Glomerular visceral epithelial cell (primary cell): ENCODE results near the gene PGBD1.

ENCODE experiments used
- DNase-seq: peaks from one replicate; pipeline ENCODE4 v3.0.0-alpha.2; 2016; ENCODE audit errors: extremely low spot score

PGBD1 gene

DNA sequence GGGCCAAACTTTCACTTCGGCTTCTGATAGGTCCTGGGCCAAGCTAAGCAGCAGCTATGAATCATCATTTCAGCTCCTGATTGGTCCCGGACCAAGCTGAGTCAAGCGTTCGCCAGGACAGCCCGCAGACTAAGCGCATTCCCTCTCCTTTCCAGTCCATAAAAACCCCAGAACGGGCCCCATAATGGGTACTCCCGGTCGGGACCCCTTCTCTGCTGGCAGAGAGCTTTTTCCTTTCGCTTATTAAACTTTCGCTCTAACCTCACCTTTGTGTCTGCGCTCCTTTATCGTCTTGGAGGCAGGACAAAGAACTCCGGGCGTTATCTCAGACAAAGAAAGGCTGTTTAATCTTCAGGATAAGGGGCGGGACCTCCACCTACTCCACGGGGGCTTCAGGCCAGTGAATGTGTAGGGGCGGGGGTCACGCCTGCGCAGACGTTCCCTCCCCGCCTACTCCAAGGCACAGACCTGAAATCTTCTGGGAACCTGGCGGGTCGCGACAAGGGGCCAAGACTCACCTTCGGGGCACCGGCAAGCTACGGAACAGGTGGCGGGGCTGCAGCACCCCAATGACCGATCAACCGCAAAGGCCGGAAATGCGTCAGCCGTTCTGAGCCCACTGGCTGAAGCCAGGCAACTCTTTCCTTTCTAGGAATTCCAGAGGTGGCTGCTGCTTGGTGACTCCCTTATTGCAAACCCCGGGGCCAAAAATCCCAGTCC, 54.4 kb downstream of the PGBD1 start, which contains the start of gene ZSCAN31:
ZSCAN31 (minus strand) TSS at position 585 of the 720 bp plus-strand sequence. CDS start 6,465 bp downstream, outside the sequence.
- peak; percentile 98 for DNase-seq

DNA sequence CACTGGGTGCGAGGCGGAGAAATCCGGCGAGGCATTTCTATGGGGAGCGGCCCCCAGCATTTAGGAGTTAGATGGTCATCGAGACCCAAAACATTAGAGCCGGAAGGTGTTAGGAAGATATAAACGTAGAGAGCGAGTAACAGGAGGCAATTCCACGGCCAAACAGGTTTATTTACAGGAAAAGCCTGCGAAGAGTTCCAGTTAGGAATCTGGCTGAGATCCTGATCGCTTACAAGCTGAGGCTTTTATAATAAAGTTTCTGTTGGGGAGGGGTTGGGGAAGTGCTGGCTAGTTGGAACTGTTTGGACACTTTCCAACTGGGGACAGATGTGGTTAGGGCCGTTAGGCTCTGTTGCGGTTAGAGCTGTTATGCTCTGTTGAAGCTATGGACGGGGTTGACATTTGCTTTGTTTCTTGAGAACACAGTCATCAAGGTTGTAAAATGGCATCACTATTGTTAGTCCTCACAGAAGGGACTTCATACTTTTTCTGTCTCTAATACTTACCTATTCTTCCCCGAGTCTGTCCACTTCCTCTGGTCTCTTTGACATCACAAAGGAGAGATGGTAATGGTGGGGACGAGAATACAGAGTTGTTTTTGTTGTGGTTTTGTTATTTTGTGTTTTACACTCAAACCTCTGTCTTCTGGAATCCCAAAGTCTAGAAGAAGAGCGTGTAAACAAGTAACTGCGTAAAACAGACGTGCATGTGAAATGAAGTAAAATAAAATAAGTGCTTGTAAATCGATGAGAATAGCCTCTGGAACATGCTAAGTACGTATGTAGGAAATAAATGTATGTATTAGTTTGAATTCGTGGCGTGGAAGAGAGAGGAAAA, 55.1 kb downstream of the PGBD1 start:
- peak; percentile 83 for DNase-seq

DNA sequence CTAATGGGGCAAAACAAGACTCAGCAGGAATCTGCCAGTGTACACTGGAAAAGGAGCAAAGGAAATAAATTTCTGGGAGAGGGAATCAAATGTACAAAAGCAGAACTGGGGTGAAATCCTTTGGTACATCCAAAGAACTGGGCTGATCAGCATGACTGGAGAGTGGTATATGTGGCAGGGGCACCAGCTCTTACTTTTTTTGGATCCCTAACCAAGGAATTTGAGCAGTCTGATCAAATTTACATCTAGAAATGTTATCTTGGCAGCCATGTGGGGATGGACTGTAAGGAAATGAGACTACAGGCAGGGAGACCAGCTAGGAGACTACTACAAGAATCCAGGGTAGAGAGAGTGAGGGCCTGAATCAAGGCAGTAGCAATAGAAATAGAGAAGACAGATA, 55.7 kb downstream of the PGBD1 start:
- no peak for DNase-seq

DNA sequence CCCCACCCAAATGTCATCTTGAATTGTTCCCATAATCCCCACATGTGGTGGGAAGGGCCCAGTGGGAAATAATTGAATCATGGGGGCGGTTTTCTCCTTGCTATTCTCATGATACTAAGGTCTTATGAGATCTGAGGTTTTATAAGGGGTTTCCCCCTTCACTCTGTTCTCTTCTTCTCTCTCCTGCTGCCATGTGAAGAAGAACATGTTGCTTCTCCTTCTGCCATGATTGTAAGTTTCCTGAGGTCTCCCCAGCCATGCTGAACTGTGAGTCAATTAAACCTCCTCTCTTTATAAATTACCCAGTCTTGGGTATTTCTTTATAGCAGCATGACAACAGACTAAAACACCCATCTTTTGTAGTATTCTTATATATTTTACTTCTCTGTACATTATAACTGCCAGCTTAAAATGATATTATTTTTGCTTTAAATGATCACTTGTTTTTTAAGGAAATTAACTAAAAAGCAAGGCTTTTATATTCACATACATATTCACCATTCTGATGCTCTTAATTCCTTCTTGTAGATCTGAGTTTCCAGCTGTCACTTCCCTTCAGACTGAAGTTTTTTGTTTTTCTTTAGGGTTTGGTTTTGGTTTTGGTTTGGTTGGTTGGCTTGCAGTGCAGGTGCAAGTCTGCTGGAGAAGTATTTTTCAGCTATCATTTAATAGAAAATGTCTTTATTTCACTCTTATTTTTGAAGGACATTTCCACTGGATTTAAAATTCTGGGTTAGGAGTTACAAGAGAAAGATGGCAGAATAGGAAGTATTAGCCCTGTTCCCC, 59.1 kb downstream of the PGBD1 start:
- DNase-seq: no peak

DNA sequence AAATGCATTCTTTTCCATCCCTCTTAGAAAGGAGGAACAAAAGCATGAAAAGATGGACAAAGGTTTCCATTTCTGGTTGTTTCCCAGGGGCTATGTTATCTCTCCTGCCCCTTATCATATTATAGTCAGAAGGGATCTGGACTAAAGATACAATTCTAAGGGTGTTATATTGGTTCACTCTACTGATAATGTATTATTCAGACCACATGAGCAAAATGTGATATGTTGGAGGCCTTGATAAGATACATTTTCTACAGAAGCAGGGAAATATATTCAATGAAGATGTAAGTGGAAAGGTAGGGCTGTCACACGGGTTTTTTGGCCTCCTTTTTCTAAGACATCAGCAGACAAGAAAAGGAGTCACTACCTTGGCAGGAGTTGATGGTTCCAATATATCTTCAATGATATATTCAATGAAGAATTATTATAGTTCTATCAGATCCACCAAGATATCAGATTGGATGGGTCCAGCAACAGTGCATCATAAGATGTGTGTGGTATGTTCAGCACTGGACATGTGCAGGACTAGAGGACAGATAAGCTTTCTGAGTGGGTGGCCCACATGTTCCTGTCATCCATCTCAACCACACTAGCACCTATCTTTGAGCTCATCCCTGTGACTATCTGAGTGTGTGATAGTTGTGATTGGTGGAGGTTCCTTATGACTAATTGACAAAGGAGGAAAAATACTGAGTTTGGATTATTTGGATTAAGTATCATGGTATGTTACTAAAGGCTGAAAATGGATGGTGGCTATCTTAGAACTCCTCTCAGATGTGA, 62.7 kb downstream of the PGBD1 start:
- no peak for DNase-seq

DNA sequence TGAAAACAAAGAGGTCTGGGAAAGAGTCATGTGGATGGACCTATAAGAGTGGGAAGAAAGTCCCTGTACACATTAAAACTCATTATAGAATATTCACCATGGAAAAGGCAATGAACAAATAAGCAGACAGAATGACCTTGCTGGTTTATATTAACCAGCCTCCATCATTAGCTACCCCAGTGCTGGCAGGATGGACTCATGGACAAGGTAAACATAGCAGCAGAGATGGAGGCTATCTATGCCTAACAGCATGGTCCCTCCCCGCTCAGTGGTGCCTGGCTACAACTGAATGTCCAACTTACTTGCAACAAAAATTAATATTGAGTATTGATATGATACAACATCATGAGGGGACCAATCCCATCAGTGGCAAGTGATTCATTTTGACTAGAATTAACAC, 63.8 kb downstream of the PGBD1 start:
- DNase-seq: no peak

DNA sequence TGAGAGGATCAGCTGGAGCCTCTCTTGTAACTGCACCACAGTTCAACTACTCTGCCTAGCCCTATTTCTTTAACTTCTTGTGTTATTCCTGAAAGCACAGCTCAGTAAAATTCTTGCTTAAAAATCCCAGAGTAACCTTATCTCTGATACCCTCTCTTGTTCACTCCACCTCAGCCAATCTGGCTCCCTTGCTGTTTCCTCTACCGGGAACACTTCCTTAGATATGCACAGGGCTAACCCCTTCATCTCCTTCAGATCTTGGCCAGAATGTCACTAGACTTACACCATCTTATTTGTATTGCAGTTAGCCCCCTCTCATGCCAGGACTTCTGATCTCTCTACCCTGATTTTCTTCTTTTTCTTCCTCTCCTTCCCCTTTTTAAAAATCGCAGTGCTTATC, 65.7 kb downstream of the PGBD1 start:
- no peak for DNase-seq

DNA sequence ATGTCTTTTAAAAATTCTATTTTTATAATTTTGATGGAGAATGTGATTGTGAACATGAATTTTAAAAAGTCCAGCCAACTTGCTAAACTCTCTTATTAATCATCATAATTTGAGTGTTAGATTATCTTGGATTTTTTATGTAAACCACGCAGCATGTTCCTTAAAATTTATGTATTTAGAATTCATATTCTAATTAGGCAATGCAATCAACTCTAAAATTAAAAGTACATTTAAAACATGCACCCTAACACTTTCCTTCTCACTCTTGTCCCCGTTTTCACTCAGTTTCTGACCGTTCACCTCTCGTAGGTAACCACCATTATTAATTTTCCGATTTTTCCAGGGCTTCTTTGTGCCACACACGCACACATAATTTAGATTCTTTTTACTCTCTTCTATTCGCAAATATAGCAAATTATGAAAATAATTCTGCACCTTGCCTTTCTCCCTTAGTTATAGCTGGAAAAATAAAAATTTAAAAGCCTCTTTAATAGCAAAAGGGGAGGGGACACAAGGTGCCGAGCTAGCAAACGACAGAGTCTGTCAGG, 68.0 kb downstream of the PGBD1 start:
- no peak for DNase-seq

DNA sequence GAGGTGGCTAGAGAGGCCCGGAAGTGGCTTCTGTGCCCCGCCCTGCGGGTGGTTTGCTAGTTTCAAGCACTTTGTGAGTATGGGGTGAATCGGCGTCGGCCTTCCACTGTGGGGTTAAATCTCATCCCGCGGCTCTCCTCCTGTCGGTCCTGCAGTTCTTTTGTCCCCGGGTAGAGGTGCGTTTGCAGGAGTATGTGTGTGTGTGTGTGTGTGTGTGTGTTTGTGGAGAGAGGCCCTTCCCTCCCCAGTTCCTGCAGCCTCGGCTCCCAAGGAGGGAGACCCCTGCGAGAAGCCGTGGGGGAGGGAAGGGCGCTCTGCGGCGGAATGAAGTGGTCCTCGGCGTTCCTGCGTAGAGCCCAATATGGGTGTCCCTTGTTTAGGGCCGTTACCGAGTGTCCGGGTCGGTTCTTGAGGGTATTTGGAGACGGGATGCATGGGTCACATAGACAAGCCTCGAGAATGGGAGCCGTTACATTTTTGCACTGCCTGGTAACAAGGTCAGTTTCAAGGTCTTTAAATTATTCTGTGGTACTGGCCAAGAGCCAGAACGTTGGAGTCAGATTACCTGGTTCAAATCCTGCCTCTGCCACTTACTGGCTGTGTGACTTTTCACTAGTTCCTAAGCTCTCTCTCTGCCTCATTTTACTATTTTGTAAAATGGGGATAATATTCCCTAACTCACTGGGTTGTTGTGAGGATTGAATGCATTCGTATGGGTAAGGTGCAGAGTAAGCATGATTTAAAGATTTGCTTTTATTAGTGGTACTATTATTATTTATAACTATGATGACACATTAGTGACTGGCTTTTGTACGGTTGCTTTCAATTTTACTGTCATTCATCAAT, 68.7 kb downstream of the PGBD1 start, which contains the start of gene ZKSCAN3:
ZKSCAN3 (plus strand) TSS at position 56 of the 846 bp plus-strand sequence. CDS start 9,640 bp downstream, outside the sequence.
- peak; percentile 83 for DNase-seq

DNA sequence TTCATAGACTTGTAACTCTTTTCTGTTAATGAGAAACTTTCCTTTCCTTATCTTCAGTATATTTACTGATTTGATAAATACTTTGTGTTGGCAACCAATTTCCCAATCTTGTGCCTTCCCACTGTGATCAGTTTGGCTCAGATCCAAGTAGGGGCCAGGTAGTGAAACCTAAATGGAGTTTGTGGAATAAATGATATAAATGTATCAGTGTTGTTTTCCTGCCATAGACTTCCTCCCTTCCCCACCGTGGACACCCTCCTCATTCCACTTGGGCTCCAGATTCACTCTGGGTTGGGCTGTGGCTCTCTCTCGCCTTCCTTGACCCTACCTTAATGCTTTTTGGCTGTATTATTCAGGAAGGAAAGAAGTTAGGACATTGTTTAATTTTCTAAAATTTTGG, 69.7 kb downstream of the PGBD1 start:
- no peak for DNase-seq

DNA sequence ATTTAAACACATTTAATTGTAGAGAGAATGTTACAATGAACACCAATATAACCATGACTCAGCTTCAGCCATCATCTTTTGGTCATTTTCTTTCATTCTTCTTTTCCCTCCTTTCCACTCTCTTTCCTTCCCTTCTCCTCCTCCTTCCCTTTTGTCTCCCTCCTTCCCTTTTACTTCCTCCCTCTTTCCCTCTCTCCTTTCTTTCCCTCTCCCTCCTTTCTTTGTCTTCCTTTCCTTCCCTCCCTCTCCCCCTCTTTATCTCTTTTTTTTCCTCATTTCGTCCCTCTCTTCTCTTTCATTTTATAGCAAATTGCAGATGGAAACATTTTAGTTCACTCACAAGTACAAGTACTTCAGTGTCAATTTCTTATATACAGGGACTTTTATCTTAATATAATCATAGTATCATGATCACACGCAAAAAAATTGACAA, 70.1 kb downstream of the PGBD1 start:
- DNase-seq: no peak
